GM21423 (cell line): Measurements from ENCODE around the gene ELP5.

ENCODE experiments used
- ATAC-seq: cut with Tn5 transposase; IDR thresholded peaks from one replicate; pipeline ENCODE4 v1.9.1; 2021; ENCODE audit warnings: mild to moderate bottlenecking, moderate library complexity; ENCODE audit not compliant: unreplicated experiment

Gene ELP5, protein sequence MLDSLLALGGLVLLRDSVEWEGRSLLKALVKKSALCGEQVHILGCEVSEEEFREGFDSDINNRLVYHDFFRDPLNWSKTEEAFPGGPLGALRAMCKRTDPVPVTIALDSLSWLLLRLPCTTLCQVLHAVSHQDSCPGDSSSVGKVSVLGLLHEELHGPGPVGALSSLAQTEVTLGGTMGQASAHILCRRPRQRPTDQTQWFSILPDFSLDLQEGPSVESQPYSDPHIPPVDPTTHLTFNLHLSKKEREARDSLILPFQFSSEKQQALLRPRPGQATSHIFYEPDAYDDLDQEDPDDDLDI

DNA sequence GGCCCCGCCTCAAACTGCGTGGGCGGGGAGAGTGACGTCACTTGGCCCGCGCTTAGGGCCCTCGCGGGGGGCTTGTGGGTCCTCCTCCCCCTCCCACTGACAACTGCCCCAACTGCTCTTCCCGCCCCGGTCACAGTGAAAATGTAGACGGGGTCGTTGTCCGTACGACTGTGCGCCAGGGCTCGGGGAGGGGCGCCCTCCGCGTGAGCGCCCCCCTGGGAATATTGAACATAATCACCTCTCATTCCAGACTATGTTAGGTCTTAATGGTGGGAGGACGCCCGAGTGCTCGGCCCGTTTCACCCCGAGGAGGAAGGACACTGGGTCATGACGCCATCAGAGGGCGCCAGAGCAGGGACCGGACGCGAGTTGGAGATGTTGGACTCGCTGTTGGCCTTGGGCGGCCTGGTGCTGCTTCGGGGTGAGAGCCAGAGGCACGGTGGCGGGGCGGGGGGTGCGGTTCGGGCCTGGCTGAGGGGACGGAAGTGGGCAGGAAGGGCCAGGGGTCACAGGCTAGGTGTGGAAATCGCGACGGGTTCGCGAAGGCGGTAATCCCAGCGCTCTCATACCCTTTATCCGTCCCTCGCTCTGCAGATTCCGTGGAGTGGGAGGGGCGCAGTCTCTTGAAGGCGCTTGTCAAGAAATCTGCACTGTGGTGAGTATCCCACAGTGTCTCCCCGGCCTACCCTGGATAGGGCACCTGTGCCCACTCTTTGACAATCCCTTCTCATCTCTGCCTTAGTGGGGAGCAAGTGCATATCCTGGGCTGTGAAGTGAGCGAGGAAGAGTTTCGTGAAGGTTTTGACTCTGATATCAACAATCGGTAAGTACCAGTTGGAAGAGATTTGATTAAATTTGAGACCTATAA, at the start of gene ELP5:
Gene ELP5, plus strand, starts transcription at position 40 of the 868 bp plus-strand sequence. Its CDS starts 336 bp downstream, at position 376.
- ATAC-seq, result peak; percentile 53

DNA sequence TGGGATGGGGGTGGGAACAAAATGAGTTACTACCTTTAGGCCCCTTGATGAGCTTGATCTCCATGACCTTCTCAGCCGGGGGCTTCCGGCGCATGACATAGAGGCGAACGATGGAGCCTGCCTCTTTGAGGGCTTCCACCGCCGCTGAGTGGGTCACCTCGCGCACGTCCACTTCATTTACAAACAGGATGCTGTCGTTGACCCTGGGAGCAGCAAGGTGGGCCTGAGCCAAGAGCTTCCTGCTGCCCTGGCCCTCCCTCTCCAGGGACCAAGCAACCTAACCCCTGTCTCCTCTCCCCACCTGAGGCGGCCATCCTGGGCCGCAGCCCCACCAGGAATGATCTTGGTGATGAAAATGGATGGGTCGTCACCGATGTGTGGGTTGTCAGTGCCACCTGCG, 48.6 kb upstream of the ELP5 start:
- ATAC-seq, result no peak

DNA sequence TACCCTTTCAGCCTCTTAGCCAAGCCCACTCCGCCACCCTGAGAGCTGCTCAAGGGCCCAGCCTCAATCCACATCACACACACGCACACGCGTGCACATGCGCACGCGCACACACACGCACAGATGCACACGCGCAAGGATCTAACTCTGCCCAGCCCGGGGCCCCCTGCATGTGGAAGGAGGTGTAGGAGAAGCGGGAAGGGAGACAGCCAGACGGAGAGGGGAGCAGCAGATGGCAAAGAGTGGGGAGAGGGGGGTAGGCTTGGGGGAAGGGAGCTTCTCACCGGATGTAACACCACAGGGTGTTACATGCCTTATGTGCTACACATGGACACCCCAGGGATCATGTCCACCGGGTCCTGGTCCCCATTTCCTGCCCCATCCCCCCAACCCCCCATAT, 47.7 kb upstream of the ELP5 start:
- no peak for ATAC-seq

DNA sequence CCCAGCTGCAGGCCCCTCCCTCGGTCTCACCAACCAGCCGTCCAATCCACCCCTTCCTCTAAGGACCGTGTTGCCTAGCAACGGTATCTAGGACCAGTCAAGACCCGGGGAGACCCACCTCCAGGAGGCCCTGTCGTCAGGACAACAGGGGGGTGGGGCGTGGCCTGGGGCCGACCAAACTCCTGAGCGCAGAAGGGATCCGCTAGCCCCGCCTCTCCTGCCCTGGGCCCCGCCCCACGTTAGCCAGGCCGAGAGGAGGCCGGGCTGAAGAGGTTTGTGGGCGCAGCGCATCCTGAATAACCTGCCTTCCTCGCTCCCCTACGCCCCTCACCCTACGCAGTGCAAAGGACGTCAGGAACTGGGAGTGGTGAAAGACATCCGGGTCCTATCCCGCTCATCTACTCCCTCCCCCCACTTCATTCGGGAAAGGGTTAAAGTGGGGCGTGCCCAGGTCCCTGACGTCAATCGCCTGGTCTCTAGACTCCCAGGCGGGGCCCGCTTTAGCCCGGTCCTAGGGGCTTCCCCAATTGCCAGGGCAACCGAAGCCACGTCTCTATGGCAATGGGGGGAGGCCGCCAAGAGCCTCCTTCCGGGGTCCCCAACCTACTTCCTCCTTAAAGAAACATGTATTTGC, 47.1 kb upstream of the ELP5 start:
- peak; percentile 80 for ATAC-seq

DNA sequence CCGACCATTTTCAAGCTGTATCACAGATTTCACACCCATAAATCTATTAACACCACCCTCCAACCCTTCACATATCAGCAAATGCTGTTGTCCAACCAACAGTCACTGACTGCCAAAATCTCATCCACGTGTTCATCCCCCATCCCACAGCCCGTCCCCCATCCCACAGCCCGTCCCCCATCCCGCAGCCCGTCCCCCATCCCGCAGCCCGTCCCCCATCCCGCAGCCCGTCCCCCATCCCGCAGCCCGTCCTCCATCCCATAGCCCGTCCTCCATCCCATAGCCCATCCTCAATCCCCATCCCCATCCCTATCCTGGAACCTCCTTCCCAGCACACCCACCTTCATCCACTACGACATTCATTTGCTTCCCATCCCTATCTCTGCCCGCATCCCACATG, 46.5 kb upstream of the ELP5 start:
- ATAC-seq, result no peak

DNA sequence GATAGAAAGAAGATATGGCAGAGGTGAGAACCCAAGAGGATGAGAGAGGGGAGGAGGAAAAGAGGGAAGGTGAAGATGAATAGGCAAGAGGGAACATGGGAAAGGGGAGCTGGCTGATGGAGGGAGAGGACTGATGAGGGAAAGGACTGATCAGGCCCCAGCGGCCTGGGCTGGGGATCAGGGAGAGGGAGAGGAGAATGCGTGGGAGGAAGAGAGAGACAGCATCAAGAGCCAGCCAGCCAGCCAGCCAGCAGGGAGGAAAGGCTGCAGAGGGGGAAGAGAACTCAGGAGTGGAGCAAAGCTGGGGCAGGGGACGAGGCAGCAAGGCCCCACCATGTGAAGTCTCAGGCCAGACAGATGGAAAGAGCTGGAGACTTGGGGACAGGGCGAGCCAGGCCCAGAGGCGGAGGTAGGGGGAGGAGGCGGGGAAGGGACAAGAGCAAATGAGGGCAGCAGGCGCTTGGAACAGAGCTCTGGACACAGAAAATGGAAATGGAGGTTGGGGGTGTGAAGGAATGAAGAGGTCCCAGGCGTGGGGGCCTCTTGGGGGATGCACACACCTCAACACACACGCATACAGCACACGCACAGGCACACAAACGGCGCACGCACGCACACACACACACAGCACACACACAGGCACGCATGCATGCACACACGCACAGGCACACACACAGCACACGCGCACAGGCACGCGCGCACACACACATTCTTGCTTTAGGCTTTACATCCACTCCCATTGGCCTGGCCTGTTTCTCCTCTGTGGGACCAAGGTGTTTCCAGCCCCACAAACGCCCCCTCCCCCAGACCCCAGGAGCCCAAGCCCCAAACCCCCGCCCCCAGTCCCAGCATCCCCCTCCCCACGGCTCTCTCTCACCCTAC, 44.7 kb upstream of the ELP5 start:
- ATAC-seq, result no peak

DNA sequence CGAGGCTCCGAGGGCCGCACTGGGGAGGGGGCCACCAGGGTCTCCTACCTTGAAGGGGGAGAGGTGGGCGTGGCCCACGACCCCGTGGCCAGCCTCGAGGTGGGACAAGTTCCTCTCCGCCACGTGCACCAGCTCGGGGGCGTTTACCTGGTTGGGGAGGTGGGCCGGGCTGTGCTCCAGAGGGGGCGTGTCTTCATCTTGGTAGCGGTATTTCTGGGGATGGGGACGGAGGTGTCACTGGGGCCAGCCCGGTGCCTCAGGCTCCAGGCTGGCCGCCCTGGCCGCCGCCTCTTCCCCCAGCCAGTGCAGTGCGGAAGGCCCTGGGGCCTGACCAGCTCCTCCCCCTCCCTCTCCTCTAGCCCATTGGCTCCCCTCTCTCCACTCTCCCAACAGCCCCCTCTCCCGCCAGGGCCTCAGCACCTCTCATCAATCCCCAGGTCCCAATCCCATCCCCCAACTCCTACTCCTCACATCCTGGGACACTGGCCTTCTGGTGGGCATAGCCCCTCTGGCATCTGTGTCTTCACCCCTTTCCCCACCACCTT, 43.9 kb upstream of the ELP5 start:
- ATAC-seq, result no peak

DNA sequence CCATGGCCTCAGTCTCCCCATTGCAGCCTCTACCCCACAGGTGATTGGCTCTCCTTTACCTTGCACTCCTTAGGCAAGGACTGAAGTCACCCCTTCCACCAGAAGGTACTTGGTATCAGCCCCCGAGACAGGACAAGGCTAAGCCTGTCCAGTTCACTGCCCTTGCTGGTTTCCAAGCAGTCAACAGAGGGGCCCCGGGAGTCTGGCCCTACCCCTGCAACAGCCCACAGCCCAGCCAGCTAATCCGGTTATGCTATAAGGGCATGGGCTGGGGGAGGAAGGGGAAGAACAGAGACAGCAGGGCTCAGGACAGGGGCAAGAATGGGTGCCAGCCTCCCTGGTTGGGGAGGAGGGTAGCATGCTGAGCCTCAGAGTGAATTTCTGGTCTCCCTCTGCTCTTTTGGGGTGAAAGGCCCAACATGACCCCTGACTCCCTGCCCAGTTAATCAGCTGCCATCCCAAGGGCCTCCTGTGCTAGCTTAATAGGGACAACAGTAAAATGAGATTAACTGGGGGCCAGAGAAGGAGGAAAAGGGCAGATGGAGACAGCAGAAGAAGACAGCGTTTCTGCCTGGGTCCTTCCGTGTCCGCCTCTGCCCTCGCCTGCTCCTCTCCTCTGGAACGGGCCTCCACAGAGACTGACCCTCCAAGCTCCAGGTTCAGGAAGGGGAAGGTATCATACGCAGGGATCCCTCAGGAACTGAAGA, 43.1 kb upstream of the ELP5 start:
- no peak for ATAC-seq

DNA sequence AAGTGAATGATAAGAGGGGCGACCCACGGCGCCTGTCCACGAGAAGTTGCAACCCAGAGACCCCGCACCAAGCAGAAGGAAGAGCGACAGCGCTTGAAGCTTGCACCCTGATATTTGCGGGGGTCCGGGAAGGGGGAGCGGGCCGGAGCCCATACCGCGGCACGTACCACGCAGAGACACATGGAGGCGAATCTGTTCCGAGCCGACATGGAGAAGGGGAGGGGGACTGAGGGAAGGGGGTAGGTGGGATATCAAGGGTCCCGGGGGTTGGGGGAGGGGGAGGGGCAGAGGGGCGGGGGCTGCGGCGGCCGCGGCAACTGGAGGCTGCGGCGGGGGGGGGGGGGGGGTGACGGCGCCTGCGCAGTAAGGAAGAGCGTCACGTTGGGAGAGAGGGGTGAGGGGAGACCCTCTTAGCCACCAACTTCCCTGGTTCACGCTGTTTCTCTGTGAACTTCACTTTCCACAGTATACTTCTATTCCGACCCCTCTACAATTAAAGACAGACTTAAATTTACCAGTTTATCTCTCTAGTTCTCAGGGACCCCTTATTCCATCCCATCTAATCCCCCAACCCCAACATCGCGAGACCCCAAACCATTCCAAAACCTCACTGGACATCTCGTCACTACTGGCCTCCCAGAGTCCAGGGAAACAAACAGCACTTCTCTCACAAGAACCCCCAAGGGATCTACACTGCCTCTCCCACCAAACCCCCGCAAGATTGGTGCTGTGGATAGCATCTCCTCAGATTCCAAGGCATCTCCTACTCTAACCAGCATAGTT, 40.3 kb upstream of the ELP5 start:
- ATAC-seq, result no peak

DNA sequence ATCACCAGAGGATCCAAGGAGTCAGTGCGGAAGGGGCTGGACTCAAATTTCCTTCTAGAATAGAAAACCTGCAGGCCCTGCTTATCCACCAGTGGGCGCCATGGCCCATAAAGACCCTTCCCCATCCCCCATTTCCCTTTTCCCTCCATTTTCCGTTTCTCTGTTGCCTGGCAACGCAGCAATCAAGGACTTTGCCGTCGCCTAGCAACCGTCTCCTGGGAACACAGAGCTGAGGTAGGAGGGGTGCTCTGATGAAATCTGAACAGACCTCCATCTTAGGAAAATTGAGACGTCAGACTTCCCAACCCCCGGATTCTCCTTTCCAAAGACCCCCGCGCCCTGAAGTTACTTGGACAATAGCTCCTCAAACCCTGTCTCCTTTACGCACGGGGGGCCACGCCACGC, 38.1 kb upstream of the ELP5 start:
- peak; percentile 4 for ATAC-seq

DNA sequence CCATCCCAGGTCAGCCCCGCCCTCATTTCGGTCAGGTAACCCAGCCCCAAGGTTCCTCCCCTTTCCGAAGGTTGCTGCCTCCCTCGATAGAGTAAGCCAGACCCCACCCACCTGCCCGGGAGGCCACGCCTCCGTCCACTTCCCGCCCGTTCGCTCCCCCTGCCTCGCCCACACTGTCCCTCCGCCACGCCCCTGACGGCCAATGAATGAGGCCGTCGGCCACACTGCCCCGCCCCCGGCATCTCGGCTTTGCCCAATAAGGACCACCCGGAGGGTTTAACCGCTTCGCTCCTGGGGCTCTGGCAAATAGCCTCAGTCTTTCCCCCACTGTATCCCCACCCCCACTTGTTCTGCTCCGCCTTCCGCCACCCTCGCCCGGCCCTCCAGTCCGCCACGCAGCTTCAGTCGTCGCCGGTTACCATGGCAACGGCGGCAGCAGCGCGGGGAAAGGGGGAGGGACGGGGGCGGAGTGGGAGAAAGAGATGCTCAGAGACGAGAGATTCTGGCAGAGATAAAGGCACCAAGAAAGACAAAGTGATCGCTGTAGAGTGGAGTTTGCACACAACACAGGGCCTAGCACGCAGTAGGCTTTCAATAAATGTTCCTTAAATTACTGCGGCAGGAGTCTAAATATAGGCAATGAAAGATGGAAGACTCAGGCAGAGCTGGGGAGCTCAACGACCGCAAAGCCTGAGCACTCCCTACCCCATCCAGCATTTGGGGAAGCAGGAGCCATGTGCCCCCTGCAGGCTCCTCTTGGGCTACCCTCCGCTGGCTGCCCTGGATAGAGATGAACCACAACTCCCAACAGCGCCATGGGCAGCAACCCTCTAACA, 37.5 kb upstream of the ELP5 start:
- peak; percentile 79 for ATAC-seq

DNA sequence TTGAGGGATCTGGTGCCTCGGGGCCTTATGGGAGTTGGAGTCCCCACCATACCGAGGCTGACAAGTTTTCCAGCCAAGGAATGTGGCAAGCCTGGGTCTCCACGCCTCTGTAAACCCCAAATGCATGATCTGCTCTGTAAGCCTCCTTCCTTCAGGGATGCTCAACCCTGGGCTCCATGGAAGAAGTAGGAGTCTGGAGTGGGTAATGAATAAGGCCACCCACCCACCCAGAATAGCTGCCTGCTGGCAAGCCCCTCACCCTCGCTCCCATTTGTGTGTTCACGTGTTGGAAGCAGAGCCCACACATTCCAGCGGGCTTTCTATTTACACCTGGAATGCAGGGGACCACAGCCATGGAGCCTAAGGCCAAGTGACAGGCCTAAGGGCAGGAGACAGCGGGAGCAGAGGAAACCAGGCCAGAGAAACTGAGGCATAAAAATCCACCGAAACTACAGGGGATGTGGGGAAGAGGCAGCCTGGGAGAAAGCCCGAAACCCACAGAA, 36.8 kb upstream of the ELP5 start:
- no peak for ATAC-seq

DNA sequence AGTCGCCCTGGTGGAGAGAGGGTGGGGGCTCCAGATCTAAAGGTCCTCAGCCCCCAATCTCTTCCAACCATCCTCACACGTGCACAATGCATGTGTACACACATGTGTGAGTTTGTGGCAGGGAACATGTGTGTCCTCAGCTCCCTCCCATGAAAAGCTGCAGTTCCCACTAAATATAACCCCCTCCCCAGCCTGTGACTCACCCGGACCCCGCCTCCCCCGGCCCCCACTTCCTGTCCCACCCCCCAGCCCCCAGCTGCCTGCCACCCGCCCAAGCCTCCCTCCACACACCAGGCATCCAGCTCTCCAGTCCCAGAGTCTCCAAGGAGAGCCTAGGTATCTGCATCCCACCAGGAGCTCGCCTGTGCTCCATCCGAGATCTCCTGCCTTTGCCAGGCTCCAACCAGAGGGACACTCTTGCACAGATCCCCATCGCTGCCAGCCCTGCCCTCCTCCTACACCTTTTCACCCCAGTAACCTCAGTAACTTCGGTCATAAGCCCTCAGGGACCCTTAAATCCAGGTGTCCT, 36.3 kb upstream of the ELP5 start:
- no peak for ATAC-seq

DNA sequence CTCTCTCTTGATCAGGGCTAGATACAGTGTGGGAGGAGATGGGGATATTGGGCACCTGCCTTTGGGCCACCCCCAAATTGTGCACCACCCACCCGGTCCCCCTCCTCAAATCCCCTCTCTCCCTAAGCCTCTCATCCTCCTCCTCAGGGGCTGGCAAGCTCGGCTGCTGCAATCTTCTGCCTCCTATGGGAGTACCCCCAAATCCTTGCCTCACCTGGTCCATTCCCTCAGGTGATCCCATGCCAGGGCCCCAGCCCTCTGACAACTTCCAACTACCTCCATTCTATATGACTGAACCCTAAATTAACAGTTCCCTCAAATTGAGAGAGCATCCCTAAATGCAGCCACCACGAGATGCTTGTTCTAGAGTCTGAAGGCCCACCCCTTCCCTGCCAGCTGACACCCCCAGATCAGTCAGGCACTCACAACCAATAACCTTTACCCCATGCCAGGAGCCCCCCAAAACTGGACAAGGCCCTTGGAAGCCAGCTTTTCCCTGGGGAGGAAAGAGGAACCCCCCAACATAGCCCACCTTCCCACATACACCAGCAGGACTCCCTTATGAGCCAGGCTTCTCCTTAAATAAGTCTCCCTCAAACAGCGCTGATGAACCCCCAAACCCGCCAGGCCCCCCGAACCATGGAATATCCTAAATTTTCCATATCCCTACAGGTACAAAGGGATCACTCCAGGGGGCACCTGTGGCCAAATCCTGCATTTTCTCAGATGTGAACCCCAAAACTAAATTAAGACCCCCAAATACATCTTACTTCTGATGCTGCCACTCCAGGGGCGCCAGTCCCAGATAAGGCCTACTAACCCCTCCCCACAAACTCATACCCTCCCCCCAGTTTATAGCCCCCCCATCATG, 35.5 kb upstream of the ELP5 start:
- ATAC-seq, result no peak

DNA sequence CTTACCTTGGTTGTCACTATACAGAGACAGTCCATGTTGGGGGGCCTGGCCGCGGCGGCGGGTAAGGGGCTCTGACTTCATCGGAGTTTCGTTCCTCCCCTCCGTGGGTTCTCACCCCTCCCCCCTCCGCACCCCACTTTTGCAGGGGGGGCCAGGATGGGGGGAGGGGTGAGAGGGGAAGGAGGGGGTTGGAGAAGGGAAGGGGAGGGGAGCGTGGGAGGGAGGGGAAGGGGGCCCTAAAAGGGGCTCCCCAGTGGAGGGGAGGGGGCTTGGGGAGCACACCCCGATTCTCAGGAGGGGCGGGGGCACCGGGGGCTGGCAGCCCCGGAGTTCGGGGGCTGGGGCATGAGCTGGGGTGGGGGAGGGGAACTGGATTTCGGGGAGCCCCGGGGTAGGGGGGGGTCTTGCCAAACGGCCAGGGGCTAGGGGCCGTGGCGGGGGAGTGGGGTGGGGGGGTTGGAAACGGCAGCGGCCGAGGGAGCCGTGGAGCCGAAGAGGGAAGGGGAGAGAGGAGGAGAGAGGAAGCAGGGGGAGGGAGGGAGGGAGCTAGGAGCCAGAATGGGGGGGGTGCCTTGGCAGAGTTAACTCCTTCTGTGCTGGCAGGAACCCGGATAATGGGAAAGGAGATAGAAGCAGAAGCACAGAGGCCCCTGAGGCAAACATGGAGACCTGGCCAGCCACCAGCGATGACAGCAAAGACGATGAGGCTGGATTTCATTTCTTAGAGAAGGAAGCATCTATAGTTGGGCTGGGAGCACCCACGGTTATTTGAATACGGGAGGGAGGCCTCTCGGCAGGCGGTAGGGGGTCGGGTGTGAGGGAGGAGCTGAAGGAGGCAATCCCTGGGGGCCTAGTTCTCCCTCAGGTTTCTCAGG, 34.7 kb upstream of the ELP5 start:
- ATAC-seq, result no peak

DNA sequence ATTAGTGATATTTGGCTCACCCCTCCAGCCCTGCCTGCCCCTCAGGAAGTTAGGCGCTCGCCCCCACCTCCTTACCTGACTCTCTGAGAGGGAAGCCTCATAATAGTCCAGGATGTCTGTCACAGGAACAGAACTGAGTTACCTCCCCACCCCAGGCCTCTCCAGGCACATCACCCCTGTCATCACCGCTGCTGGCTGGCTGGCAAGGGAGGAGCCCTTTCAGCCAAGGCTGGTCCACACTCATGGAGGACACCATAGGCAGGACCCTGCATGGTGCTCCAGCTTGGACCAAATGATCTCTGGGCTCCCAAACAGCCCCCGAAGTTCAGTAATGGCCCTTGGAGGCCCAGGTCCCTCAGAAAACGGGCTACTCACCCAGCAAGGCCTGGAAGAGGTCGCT, 33.8 kb upstream of the ELP5 start:
- ATAC-seq, result no peak
